DMS114 treated with DMSO at 0.1 percent for 48 hours (cell line): ENCODE measurements around the gene LHX3.

ENCODE experiments used
- DNase-seq: peaks from one replicate; lab custom pipeline; 2025; ENCODE audit not compliant: unreplicated experiment; lab: John Stamatoyannopoulos, UW

Gene LHX3

GRCh38 chr9:136193891-136194279 is 11.0 kb downstream of the LHX3 start:
- DNase-seq, result no peak

GRCh38 chr9:136193127-136193890 is 11.6 kb downstream of the LHX3 start:
- DNase-seq, result no peak

- no peak for DNase-seq
Observed at GRCh38 chr9:136192289-136193126, 12.4 kb downstream of the LHX3 start.

DNA sequence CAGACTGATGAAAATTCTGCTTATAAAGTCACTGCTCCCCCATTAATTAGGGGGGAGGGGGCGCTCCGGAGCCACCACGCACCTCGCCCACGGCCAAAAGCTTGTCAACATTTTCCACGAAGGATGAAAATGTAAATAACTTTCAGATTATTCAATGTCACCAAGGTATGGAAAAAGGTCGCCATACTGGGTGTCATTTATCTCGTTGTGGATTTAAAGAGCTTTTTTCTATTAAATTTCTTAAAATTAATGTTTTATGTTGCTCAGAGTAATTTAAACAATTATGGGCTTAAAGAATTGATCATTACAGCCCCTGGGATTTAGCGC is 13.0 kb downstream of the LHX3 start:
- DNase-seq, result no peak

- DNase-seq, result no peak
Observed at GRCh38 chr9:136191099-136191959, 13.6 kb downstream of the LHX3 start.

GRCh38 chr9:136190656-136191055 is 14.3 kb downstream of the LHX3 start:
- DNase-seq, result no peak

GRCh38 chr9:136190237-136190601 is 14.7 kb downstream of the LHX3 start:
- DNase-seq, result no peak

DNA sequence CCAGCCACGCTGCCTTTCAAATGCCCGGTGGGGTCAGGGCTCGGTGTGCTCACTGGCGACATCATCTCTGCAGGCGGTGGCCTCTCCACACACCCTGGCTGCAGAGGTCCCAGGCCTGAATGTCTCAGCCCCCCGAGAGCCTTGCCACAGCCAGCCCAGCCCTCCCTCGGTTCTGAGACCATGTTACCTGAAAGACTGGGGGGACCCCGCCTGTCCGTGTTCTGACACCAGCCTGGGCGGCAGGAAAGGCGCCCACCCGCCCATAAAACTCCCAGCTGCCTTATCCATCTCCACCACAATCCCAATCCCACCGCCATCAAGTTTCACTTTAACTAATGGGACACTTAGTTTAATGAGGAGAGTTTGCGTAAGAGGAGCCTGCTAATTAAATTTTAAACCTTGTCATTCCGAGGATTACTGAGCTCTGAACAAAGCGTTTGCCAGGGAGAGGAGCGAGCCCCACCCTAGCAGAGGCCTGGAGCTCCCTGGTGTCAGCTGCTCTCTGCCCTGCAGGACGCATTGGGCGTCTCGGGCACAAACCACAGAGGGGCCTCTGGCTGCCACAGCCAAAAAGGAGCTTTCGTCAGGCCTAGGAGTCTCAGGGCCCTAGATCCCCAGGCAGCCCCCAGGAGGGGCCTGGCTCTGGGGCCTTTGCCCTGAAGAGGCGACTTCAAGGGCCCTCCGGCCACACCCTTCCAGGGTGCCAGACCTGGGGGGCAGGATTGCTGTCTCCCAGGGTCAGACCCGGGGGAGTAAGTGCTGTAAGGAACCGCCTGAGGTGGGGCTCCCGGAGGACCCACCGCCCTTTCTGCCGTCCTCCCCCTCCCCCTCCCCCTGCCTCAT is 15.3 kb downstream of the LHX3 start:
- no peak for DNase-seq

DNA sequence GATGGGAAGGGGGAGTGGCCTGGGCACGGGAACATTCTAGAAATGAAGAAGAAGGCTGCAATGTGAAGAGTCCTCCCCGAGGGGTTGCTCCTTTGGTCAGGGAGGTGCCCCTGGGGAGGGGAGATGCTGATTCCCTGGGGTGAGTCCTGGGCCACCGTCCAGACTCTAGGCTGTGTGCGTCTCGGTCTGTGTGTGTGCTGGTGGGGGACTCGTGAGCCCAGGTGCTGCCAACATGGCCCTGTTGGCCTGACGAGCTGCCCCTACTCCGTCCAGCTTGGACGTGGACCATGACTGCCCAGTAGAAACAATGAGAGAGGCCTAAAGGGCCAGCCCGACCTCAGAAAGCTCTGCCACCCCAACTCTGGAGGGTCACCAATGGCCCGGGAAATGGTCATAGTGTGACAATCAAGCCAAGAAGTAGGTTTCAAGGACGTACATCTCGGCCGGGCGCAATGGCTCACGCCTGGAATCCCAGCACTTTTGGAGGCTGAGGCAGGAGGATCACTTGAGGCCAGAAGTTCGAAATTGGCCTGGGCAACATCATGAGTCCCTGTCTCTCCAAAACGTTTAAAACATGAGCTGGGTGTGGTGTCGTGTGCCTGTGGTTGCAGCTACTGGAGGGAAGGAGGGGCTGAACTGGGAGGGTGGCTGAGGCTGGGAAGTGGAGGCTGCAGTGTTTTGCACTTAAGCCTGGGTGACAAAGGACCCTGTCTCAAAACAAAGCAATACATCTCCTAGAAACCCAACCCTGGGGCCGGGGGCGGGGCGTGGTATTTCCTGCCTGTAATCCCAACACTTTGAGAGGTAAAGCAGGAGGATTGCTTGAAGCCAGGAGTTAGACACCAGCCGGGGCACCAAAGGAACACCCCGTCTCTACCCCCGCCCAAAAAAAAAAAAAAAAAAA is 17.0 kb downstream of the LHX3 start:
- DNase-seq, result no peak

DNA sequence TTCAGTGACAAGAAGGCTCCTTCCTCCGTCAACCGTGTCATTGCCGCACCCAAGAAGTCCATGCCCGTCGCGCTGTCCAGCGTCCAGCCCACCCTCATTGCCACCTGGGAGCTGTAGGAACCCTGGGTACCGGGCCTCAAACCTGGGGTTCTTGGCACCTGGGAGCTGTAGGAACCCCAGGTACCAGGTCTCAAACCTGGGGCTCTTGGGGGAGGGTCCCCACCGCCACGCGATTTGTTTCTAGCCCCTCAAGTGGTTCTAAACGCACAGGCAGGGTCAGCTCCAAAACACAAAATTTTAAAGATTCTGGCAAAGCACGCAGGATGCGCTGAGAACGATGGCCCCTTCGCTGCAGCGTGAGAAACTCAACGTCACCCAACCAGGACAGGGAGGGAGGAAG is 17.7 kb downstream of the LHX3 start:
- no peak for DNase-seq

DNA sequence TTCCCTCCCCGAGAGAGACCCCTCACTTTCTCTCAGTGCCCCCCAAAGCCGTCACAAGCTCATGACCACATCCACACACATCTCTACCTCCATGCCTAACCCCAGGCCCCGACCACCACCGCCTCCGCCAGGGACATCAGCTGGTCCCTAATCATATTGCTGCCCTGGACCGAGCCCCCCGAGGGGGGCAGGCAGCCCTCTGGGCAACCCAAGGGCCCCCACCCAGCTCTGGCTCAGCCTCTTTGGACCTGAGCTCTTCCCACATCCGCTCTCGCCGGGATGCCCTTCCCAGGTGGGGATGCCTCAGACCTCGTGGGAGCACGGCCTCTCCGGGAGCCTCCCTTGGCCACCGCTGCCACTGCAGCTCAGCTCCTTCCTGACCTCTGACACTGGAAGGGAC is 18.5 kb downstream of the LHX3 start:
- DNase-seq, result no peak

DNA sequence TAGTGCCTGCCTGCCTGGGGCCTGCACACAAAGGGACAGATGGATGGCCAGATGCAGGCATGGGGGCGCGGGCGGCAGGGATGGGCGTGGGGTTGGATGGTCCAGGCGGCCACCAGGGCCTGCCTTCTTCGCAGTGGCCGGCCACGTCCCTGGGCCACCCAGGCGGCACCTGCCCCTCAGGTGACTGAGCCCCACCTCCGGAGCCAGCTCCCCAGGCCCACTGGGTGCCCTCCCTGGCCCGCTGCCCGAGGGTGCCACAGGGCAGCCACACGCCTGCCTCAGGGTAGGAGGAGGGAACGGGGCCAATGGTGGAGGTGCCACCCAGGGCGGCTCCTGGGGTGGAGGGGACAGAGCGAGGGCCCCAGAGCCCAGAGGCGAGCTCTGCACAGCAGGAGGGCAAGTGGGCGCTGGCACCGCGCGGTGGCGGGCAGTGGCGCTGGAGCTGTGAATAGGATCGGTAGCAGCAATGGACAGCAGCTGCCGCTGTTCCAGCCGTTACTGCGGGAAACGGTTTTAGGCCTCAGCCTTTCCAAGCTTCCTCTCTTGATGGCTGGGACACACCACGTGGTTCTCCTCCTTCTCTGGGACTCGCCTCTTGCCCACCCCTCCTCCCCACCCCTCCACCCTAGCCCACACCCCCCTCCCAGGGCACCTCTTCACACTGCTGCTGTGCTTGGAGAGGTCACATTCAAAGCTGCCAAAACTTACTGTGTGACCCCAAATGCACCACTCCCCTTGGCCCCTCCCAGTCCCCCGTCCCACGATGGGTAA is 19.1 kb downstream of the LHX3 start:
- no peak for DNase-seq

- DNase-seq, result no peak
Observed at GRCh38 chr9:136185066-136185465, 19.9 kb downstream of the LHX3 start.

- no peak for DNase-seq
Observed at GRCh38 chr9:136182850-136183422, 22.0 kb downstream of the LHX3 start.

- no peak for DNase-seq
Observed at GRCh38 chr9:136182420-136182787, 22.5 kb downstream of the LHX3 start.

- DNase-seq, result no peak
Observed at GRCh38 chr9:136181784-136182419, 23.0 kb downstream of the LHX3 start.

DNA sequence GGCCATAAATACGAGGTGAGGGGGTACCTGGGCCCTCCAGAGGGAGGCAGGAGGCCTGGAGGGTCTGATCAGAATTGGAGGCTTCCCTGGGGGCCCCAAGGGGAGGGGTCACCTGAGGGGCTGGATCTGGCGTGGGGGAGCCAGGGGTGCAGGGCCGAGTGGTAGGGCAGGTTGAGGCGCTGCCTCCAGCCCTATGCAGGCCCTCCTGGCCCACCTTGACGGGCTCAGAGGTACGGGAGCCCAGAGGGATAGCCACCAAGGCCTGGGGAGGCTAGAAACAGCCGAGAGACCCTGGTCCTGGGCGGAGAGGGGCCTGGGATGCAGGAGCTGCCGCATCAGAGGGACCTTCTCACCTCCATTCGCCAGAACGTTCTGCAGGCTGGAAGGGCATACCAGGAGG is 24.3 kb downstream of the LHX3 start:
- no peak for DNase-seq

DNA sequence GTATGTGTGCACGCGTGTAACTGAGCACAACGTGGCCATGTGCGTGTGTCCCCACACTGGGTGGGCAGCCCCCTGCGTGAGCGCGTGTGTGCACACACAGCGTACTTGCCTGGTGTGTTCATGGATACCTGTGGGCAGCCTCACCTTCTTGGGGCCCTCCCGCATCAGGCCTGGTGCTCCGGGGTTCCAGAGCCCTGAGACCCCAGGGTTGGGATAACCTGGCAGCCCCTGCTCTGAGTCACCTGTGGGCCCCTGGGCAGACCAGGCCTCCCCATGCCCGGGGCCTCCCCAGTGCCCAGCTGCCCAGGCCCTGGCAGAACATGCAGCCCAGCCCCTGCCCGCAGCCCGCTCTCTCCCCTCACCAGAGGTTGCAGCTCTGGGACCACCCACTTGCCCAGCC is 25.2 kb downstream of the LHX3 start:
- no peak for DNase-seq
